Stimulated activated CD4-positive, alpha-beta T cell treated with anti-CD3 and anti-CD28 coated beads, Interleukin-15, amount 100 ng/mL, for 24 hours (primary cell): Measurements from ENCODE around the gene EYA2.
A peak's percentile ranks its signal among the peaks of the same experiment; 100 is the strongest.

Experiments used
- DNase-seq: peaks from one replicate; pipeline ENCODE4 v3.0.0-alpha.2; 2020

The EYA2 gene

GRCh38 chr20:47215653-47216397 lies 321.2 kb downstream of the EYA2 start:
- DNase-seq, result no peak

- no peak for DNase-seq
These were observed 322.3 kb downstream of the EYA2 start for GRCh38 chr20:47216819-47217410.

- DNase-seq, result no peak
These were observed 323.1 kb downstream of the EYA2 start for GRCh38 chr20:47217482-47218446.

- peak; percentile 74 for DNase-seq
These were observed 325.5 kb downstream of the EYA2 start for GRCh38 chr20:47220161-47220582.

GRCh38 chr20:47221036-47221625 lies 326.5 kb downstream of the EYA2 start:
- no peak for DNase-seq

- DNase-seq, result no peak
These were observed 328.0 kb downstream of the EYA2 start for GRCh38 chr20:47222468-47223119.

- no peak for DNase-seq
These were observed 329.3 kb downstream of the EYA2 start for GRCh38 chr20:47223896-47224295.

- no peak for DNase-seq
These were observed 329.7 kb downstream of the EYA2 start for GRCh38 chr20:47224300-47224791.

GRCh38 chr20:47224857-47225256 lies 330.2 kb downstream of the EYA2 start:
- DNase-seq, result no peak

GRCh38 chr20:47225458-47225857 lies 330.8 kb downstream of the EYA2 start:
- no peak for DNase-seq

- no peak for DNase-seq
These were observed 332.5 kb downstream of the EYA2 start for GRCh38 chr20:47227119-47227518.

- DNase-seq, result no peak
These were observed 332.9 kb downstream of the EYA2 start for GRCh38 chr20:47227576-47227975.

GRCh38 chr20:47228654-47229053 lies 334.0 kb downstream of the EYA2 start:
- no peak for DNase-seq

GRCh38 chr20:47230811-47231256 lies 336.2 kb downstream of the EYA2 start:
- DNase-seq, result no peak

- DNase-seq, result no peak
These were observed 336.9 kb downstream of the EYA2 start for GRCh38 chr20:47231382-47232039.

- DNase-seq, result no peak
These were observed 337.9 kb downstream of the EYA2 start for GRCh38 chr20:47232518-47232917.

- DNase-seq, result no peak
These were observed 338.9 kb downstream of the EYA2 start for GRCh38 chr20:47233333-47234188.

GRCh38 chr20:47235111-47235510 lies 340.5 kb downstream of the EYA2 start:
- DNase-seq, result no peak

GRCh38 chr20:47235853-47236638 lies 341.4 kb downstream of the EYA2 start:
- DNase-seq, result no peak

GRCh38 chr20:47236639-47236900 lies 341.9 kb downstream of the EYA2 start:
- no peak for DNase-seq
